ENCODE measurements around the gene S100A16. TPM values are rescaled to one million over a fixed set of nuclear protein-coding genes. Genes with fewer than 3 reads are reported as not detected.

The S100A16 gene
- total RNA-seq, 2 experiments from 2014 or later = not detected

- POLR2A ChIA-PET = interaction anchor here (0.6 kb wide), 1 partner anchor 11 kb away, joined by 3 read pairs; no protein-coding TSS in a partner anchor
- BruUV-seq (replicated peaks) = no TSS peak
- no peak overlapping the region for H3K4me3 ChIP-seq (ENCODE audit: low read depth, low read length, poor library complexity, severe bottlenecking)
Observed at GRCh38 chr1:153646672-153647345, 33.9 kb upstream of the S100A16 start.

GRCh38 chr1:153643816-153644215, 30.9 kb upstream of the S100A16 start:
- BruUV-seq (replicated peaks) = no TSS peak
- Histone ChIP-seq H3K4me3 (ENCODE audit: low read depth, low read length, poor library complexity, severe bottlenecking) (no peak overlapping the region), H2AFZ (ENCODE audit: low read length) (no peak overlapping the region), H4K20me1 (ENCODE audit: insufficient read depth, low read length) (no peaks in the 10 kb centered on the region), H3K9me3 (ENCODE audit: low read length) (no peaks in the 10 kb centered on the region), H3K27ac (ENCODE audit: low read depth, low read length, poor library complexity, severe bottlenecking) (no peak overlapping the region), H3K79me2 (ENCODE audit: insufficient read depth, low read depth, low read length) (no peaks in the 10 kb centered on the region; the same call in 1 of the 2 replicates), H3K9me2 (ENCODE audit: insufficient read depth, low read length) (no peaks in the 10 kb centered on the region), H3K4me1 (ENCODE audit: insufficient read depth, low read length, poor library complexity, severe bottlenecking) (no peaks in the 10 kb centered on the region), H3K36me3 (ENCODE audit: insufficient read depth, low read length) (peaks cover 88% of the 10 kb centered on the region), H3K4me2 (ENCODE audit: low read length) (no peak overlapping the region)
- intact Hi-C loops (cut with micrococcal nuclease; ENCODE audit: unreplicated experiment) = no loop called here
- ChIA-PET POLR2A (interaction anchor here (0.8 to 2.2 kb wide), 3 partner anchors 9 to 26 kb away, joined by 4 to 8 read pairs (median 4); partner anchors contain the start of gene CHTOP), CTCF (ENCODE audit: unreplicated experiment) (interaction anchor here (0.6 kb wide), 1 partner anchor 28 kb away, joined by 3 read pairs; no protein-coding TSS in a partner anchor)
- no peak for TF ChIP-seq EZH2phosphoT487 (IDR thresholded peaks at IDR 0.05; ENCODE audit: borderline replicate concordance, low read depth, low read length)
- TF ChIP-seq, protein P1, sequence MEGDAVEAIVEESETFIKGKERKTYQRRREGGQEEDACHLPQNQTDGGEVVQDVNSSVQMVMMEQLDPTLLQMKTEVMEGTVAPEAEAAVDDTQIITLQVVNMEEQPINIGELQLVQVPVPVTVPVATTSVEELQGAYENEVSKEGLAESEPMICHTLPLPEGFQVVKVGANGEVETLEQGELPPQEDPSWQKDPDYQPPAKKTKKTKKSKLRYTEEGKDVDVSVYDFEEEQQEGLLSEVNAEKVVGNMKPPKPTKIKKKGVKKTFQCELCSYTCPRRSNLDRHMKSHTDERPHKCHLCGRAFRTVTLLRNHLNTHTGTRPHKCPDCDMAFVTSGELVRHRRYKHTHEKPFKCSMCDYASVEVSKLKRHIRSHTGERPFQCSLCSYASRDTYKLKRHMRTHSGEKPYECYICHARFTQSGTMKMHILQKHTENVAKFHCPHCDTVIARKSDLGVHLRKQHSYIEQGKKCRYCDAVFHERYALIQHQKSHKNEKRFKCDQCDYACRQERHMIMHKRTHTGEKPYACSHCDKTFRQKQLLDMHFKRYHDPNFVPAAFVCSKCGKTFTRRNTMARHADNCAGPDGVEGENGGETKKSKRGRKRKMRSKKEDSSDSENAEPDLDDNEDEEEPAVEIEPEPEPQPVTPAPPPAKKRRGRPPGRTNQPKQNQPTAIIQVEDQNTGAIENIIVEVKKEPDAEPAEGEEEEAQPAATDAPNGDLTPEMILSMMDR (conservative IDR thresholded peaks at IDR 0.05; ENCODE audit: low read length) = no peak
- no peak for DNase-seq (ENCODE audit: low spot score)

More at GRCh38 chr1:153646672-153647345, 33.9 kb upstream of the S100A16 start:
- H3K9me3 ChIP-seq (ENCODE audit: low read length) = no peaks in the 10 kb centered on the region
- no peak overlapping the region for H2AFZ ChIP-seq (ENCODE audit: low read length)
- CTCF ChIA-PET (ENCODE audit: unreplicated experiment) = no interaction called here
- intact Hi-C loops (cut with micrococcal nuclease; ENCODE audit: unreplicated experiment) = no loop called here
- no peaks in the 10 kb centered on the region for H3K9me2 ChIP-seq (ENCODE audit: insufficient read depth, low read length)
- H3K79me2 ChIP-seq (ENCODE audit: insufficient read depth, low read depth, low read length) = no peaks in the 10 kb centered on the region
- no peak for TF ChIP-seq EZH2phosphoT487 (IDR thresholded peaks at IDR 0.05; ENCODE audit: borderline replicate concordance, low read depth, low read length)
- TF ChIP-seq, protein P1 (conservative IDR thresholded peaks at IDR 0.05; ENCODE audit: low read length) = no peak
- H4K20me1 ChIP-seq (ENCODE audit: insufficient read depth, low read length) = no peaks in the 10 kb centered on the region
- H3K27ac ChIP-seq (ENCODE audit: low read depth, low read length, poor library complexity, severe bottlenecking) = no peak overlapping the region
- no peak overlapping the region for H3K4me2 ChIP-seq (ENCODE audit: low read length)
- no peak for DNase-seq (ENCODE audit: low spot score)
- H3K4me1 ChIP-seq (ENCODE audit: insufficient read depth, low read length, poor library complexity, severe bottlenecking) = no peaks in the 10 kb centered on the region
- peaks cover 58% of the 10 kb centered on the region for H3K36me3 ChIP-seq (ENCODE audit: insufficient read depth, low read length)

DNA sequence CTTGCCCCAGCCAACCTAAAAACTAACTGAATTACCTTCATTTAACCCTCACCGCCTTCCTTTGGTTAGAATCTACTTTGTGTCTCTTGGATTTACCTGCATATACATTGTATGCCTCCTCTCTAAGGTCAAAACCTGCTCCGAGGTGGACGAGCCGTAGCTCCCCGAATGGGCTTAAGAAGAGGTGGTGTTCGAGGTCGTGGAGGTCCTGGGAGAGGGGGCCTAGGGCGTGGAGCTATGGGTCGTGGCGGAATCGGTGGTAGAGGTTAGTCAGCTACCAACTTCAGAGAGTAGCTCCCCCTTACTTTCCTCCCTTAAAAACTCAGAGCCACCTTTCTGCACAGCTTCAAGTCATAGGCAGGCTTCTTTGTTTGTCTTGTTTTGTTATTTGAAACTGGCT, 30.2 kb upstream of the S100A16 start:
- H3K9me2 ChIP-seq (ENCODE audit: insufficient read depth, low read length) = no peaks in the 10 kb centered on the region
- no peak overlapping the region for H3K4me2 ChIP-seq (ENCODE audit: low read length)
- TF ChIP-seq, protein P1 (conservative IDR thresholded peaks at IDR 0.05; ENCODE audit: low read length) = no peak
- no peak for TF ChIP-seq EZH2phosphoT487 (IDR thresholded peaks at IDR 0.05; ENCODE audit: borderline replicate concordance, low read depth, low read length)
- ChIA-PET CTCF (ENCODE audit: unreplicated experiment) (no interaction called here), POLR2A (interaction anchor here (0.7 to 2.2 kb wide), 4 partner anchors 8 to 26 kb away, joined by 3 to 8 read pairs (median 4); partner anchors contain the start of gene CHTOP)
- H3K4me1 ChIP-seq (ENCODE audit: insufficient read depth, low read length, poor library complexity, severe bottlenecking) = no peaks in the 10 kb centered on the region
- H4K20me1 ChIP-seq (ENCODE audit: insufficient read depth, low read length) = no peaks in the 10 kb centered on the region
- H3K36me3 ChIP-seq (ENCODE audit: insufficient read depth, low read length) = peaks cover 95% of the 10 kb centered on the region
- no peaks in the 10 kb centered on the region for H3K9me3 ChIP-seq (ENCODE audit: low read length)
- no TSS peak for BruUV-seq (replicated peaks)
- intact Hi-C loops (cut with micrococcal nuclease; ENCODE audit: unreplicated experiment) = no loop called here
- no peak overlapping the region for H3K4me3 ChIP-seq (ENCODE audit: low read depth, low read length, poor library complexity, severe bottlenecking)
- H3K27ac ChIP-seq (ENCODE audit: low read depth, low read length, poor library complexity, severe bottlenecking) = no peak overlapping the region
- H3K79me2 ChIP-seq (ENCODE audit: insufficient read depth, low read depth, low read length) = no peaks in the 10 kb centered on the region; the same call in 1 of the 2 replicates
- DNase-seq (ENCODE audit: low spot score) = no peak
- no peak overlapping the region for H2AFZ ChIP-seq (ENCODE audit: low read length)
